IPS DF 6.9 (cell line): ENCODE results near the gene FGF12.
A peak's percentile ranks its signal among the peaks of the same experiment; 100 is the strongest.

Source experiments
- DNase-seq: peaks from one replicate; pipeline ENCODE4 v3.0.0-alpha.2; 2013; ENCODE audit warnings: low read depth, low spot score
- H3K27ac ChIP-seq: one replicate; pipeline ENCODE4 v1.5.1; 2013; ENCODE audit warnings: low read length, control low read depth
- H3K27me3 ChIP-seq: 2 replicates; pipeline ENCODE4 v1.6.1; 2013; ENCODE audit warnings: mild to moderate bottlenecking, low read length; ENCODE audit not compliant: control insufficient read depth, insufficient read depth
- H3K36me3 ChIP-seq: 2 replicates; pipeline ENCODE4 v1.6.1; 2013; ENCODE audit warnings: low read length; ENCODE audit not compliant: control insufficient read depth, insufficient read depth
- H3K4me1 ChIP-seq: 2 replicates; pipeline ENCODE4 v1.6.1; 2013; ENCODE audit warnings: low read length; ENCODE audit not compliant: control insufficient read depth, insufficient read depth
- H3K4me3 ChIP-seq: 2 replicates; pipeline ENCODE4 v1.5.1; 2013; ENCODE audit warnings: mild to moderate bottlenecking, low read length
- H3K9me3 ChIP-seq: 2 replicates; pipeline ENCODE4 v1.6.1; 2013; ENCODE audit warnings: low read length, inconsistent platforms; ENCODE audit not compliant: control insufficient read depth, insufficient read depth
- WGBS: extraction: QIAGEN DNeasy Blood & Tissue Kit; methylation state at CpG from one replicate; pipeline ENCODE4 v1.1.7; 2013; ENCODE audit warnings: mixed read lengths, missing lambda C conversion rate; ENCODE audit not compliant: insufficient read length, insufficient coverage; 5-methylcytosine and 5-hydroxymethylcytosine counted together

The FGF12 gene

DNA sequence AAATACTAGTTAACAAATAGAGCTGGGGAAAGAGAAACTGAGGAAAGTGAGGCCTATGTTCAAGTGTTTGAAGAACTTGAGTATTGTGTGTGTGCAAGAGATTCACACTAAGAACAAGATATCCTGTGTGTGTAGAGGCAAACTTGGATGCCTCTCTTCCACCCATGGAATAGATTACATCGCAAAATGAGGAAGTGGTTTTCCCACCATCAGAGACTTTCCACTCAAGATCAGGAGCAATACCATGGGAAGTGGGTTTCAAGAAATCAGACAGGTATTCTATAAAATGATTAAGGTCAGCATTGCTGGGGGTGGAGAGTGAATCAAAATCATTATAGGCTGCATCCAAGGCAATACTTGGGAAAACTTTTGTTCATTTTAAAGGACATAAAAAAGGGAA is 308.0 kb downstream of the FGF12 start:
- WGBS, result no CpG with 5 or more reads among the region's 1 CpG
- H3K4me1 ChIP-seq, result peaks cover 1% of the 10 kb centered on the region; the same call in 1 of the 2 replicates
- no peaks in the 10 kb centered on the region for H3K27me3 ChIP-seq
- H3K9me3 ChIP-seq, result no peaks in the 10 kb centered on the region
- H3K4me3 ChIP-seq, result no peak overlapping the region
- H3K36me3 ChIP-seq, result no peaks in the 10 kb centered on the region
- no peak for DNase-seq
- no peak overlapping the region for H3K27ac ChIP-seq

DNA sequence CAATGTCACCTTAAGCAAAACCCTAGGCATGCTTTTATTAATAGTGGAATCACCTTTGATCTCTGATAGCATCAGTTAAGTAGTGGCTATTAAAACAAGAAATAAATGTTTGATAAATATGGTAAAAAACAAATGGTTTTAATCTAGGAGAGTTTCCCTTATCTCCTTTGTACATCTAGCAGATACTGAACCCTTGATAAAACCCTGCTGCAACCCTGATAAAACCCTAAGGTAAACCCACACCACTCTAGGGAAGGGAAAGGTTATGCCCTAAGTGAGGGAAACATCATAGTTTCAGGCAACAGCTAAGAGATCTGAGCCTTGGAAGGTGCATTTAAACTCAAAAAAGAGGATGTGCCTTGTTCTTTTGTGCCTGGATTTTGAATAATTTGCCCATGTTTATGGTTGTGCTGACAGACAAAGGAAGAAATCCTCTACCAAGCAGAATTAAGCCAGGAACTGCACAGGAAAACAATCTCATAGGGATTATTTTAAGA is 309.7 kb downstream of the FGF12 start:
- Histone ChIP-seq H3K27me3 (no peaks in the 10 kb centered on the region), H3K27ac (no peak overlapping the region), H3K4me1 (peaks cover 1% of the 10 kb centered on the region; the same call in 1 of the 2 replicates), H3K36me3 (no peaks in the 10 kb centered on the region), H3K4me3 (no peak overlapping the region), H3K9me3 (no peaks in the 10 kb centered on the region)
- DNase-seq, result no peak

DNA sequence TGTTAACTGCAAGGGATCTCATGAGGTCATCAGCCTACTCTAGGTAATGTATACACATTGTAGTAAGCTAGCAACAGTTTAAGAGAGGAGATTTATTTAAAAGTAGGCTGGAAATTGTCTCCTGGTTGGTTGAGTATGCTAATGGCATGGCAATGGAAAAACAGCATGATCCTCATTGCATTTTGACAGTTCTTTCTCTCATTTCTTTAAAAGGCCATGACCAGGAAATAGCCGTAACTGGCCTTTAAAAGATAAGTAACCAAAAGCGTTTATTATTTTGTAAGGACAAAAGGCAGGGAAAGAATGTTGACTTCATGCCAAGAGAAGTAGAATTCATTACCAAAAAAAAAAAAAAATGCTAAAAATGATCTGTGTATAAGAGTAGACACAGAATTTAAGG is 310.3 kb downstream of the FGF12 start:
- H3K27me3 ChIP-seq, result no peaks in the 10 kb centered on the region
- DNase-seq, result no peak
- no peak overlapping the region for H3K27ac ChIP-seq
- H3K4me3 ChIP-seq, result no peak overlapping the region
- H3K4me1 ChIP-seq, result peaks cover 1% of the 10 kb centered on the region; the same call in 1 of the 2 replicates
- H3K9me3 ChIP-seq, result no peaks in the 10 kb centered on the region
- WGBS, result no CpG with 5 or more reads among the region's 2 CpGs
- no peaks in the 10 kb centered on the region for H3K36me3 ChIP-seq

DNA sequence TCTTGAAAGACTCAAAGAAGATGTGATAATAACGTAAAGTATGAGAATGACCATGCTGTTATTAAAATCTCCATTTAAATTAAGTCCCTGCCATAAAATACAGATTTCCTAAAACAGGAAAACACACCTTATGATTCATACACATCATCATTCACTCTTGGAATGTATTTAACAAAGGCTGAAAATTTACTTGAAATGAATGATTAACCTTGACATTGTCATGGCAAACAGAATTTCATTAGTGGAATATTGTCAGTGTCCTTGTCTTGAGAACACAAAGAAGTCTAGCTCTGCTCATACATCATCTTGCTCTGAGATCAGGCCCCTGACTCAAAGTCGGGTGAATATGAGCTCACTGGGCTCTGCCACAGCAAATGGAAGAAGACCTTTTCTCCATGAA is 313.9 kb downstream of the FGF12 start:
- H3K4me1 ChIP-seq, result peaks cover 3% of the 10 kb centered on the region; the same call in 1 of the 2 replicates
- DNase-seq, result no peak
- peaks cover 6% of the 10 kb centered on the region; the same call in 1 of the 2 replicates for H3K27me3 ChIP-seq
- no CpG with 5 or more reads among the region's 2 CpGs for WGBS
- no peaks in the 10 kb centered on the region for H3K9me3 ChIP-seq
- H3K36me3 ChIP-seq, result no peaks in the 10 kb centered on the region
- no peak overlapping the region for H3K4me3 ChIP-seq
- no peak overlapping the region for H3K27ac ChIP-seq

DNA sequence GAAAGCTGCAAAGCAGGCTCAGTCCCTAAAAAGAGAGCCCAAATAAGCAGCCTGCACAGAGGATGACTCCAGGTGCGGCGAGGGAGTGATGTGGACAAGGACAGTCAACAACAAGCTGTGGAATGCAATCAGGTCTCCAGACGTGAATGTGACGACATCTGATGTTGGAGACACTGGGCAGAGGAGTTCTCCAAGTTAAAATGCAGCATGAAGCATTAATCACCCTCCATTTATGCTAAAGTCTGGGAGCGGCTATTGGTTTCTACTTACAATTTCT is 316.7 kb downstream of the FGF12 start:
- Histone ChIP-seq H3K27me3 (peaks cover 15% of the 10 kb centered on the region; the same call in 1 of the 2 replicates), H3K4me3 (no peak overlapping the region; the same call in 1 of the 2 replicates), H3K4me1 (peaks cover 2% of the 10 kb centered on the region; the same call in 1 of the 2 replicates), H3K36me3 (no peaks in the 10 kb centered on the region), H3K9me3 (no peaks in the 10 kb centered on the region), H3K27ac (no peak overlapping the region)
- WGBS, result no CpG with 5 or more reads among the region's 5 CpGs
- DNase-seq, result no peak

DNA sequence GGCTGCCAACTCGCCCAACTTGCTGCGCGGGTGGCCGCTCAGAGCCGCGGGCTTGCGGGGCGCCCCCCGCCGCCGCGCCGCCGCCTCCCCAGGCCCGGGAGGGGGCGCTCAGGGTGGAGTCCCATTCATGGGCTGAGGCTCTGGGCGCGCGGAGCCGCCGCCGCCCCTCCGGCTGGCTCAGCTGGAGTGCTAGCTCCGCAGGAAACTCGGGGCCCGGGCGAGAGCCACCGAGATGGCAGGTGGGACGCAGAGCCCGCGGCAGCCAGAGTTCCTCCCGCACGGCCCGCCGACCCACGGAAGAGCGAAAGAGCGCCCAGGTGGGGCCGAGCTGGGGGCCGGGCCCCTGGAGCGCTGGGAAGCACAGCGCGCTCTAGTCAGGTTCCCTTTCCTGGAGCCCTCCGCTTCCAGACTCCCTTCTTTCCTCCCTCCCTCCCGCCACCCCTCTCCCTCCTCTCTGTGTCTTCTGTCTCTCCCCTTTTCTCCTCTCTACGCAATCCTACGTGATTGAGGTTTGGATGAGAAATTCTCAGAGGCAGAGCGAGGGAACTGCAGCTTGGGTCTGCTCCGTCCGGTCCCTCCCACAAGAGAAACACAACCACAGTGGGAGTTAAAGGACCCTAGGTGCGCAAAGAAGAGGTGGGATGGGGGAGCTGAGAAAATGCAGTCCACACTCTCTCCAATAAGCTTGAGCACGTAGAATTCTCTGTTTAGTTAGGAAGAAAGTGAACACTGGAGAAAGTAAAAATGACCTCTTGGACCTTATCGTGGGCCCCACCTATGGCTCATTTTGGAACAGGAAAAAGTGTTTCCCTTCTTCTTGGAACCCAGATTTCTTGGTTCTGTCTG is 317.3 kb downstream of the FGF12 start:
- Histone ChIP-seq H3K27ac (no peak overlapping the region), H3K27me3 (peaks cover 15% of the 10 kb centered on the region; the same call in 1 of the 2 replicates), H3K4me1 (peaks cover 2% of the 10 kb centered on the region; the same call in 1 of the 2 replicates), H3K9me3 (no peaks in the 10 kb centered on the region), H3K4me3 (peak overlapping the region; percentile 97), H3K36me3 (no peaks in the 10 kb centered on the region)
- DNase-seq, result no peak
- WGBS, result no CpG with 5 or more reads among the region's 53 CpGs

DNA sequence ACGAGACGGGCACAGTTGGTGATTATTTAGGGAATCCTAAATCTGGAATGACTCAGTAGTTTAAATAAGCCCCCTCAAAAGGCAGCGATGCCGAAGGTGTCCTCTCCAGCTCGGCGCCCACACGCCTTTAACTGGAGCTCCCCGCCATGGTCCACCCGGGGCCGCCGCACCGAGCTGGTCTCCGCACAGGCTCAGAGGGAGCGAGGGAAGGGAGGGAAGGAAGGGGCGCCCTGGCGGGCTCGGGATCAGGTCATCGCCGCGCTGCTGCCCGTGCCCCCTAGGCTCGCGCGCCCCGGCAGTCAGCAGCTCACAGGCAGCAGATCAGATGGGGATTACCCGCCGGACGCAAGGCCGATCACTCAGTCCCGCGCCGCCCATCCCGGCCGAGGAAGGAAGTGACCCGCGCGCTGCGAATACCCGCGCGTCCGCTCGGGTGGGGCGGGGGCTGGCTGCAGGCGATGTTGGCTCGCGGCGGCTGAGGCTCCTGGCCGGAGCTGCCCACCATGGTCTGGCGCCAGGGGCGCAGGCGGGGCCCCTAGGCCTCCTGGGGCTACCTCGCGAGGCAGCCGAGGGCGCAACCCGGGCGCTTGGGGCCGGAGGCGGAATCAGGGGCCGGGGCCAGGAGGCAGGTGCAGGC is 318.0 kb downstream of the FGF12 start:
- Histone ChIP-seq H3K27ac (no peak overlapping the region), H3K27me3 (peaks cover 15% of the 10 kb centered on the region; the same call in 1 of the 2 replicates), H3K4me1 (peaks cover 2% of the 10 kb centered on the region; the same call in 1 of the 2 replicates), H3K9me3 (no peaks in the 10 kb centered on the region), H3K36me3 (no peaks in the 10 kb centered on the region), H3K4me3 (peak overlapping the region; percentile 97)
- DNase-seq, result no peak
- WGBS, result no CpG with 5 or more reads among the region's 61 CpGs

DNA sequence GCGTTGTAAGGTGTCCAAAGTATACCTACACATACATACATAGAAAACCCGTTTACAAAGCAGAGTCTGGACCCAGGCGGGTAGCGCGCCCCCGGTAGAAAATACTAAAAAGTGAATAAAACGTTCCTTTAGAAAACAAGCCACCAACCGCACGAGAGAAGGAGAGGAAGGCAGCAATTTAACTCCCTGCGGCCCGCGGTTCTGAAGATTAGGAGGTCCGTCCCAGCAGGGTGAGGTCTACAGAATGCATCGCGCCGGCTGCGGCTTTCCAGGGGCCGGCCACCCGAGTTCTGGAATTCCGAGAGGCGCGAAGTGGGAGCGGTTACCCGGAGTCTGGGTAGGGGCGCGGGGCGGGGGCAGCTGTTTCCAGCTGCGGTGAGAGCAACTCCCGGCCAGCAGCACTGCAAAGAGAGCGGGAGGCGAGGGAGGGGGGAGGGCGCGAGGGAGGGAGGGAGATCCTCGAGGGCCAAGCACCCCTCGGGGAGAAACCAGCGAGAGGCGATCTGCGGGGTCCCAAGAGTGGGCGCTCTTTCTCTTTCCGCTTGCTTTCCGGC is 318.6 kb downstream of the FGF12 start:
- Histone ChIP-seq H3K36me3 (no peaks in the 10 kb centered on the region), H3K4me1 (peaks cover 2% of the 10 kb centered on the region; the same call in 1 of the 2 replicates), H3K27me3 (peaks cover 15% of the 10 kb centered on the region; the same call in 1 of the 2 replicates), H3K4me3 (peak overlapping the region; percentile 97; the same call in 1 of the 2 replicates), H3K9me3 (no peaks in the 10 kb centered on the region), H3K27ac (no peak overlapping the region)
- WGBS, result no CpG with 5 or more reads among the region's 41 CpGs
- no peak for DNase-seq

DNA sequence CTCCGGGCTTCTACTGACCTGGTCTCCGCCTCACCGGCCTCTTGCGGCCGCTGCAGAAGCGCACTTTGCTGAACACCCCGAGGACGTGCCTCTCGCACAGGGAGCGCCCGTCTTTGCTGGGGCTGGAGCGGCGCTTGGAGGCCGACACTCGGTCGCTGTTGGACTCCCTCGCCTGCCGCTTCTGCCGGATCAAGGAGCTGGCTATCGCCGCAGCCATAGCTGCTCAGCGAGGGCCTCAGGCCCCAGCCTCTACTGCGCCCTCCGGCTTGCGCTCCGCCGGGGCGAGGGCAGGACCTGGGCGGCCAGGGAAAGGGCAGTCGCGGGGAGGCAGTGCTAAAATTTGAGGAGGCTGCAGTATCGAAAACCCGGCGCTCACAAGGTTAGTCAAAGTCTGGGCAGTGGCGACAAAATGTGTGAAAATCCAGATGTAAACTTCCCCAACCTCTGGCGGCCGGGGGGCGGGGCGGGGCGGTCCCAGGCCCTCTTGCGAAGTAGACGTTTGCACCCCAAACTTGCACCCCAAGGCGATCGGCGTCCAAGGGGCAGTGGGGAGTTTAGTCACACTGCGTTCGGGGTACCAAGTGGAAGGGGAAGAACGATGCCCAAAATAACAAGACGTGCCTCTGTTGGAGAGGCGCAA is 319.2 kb downstream of the FGF12 start:
- H3K4me3 ChIP-seq, result peak overlapping the region; percentile 97; the same call in 1 of the 2 replicates
- no peak overlapping the region for H3K27ac ChIP-seq
- H3K36me3 ChIP-seq, result no peaks in the 10 kb centered on the region
- DNase-seq, result no peak
- no CpG with 5 or more reads among the region's 50 CpGs for WGBS
- no peaks in the 10 kb centered on the region for H3K9me3 ChIP-seq
- peaks cover 2% of the 10 kb centered on the region; the same call in 1 of the 2 replicates for H3K4me1 ChIP-seq
- H3K27me3 ChIP-seq, result peaks cover 15% of the 10 kb centered on the region; the same call in 1 of the 2 replicates

DNA sequence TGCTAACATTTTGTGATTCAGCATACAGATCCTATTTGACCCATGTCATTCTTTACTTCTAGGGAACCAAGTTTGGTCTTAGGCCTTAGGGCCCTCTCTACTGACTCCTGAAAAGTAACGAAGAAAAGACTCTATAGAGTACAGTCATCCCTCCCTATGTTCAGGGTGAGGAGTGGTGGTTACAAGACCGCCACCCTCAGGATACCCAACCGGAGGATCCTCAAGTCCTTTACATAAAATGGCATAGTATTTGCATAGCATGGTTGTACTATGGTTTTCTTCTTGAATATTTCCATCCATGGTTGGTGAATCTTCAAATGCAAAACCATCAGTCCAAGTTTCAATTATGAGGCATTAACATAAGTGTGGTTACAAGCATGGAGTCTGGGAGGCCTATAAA is 327.6 kb downstream of the FGF12 start:
- no CpG with 5 or more reads among the region's 3 CpGs for WGBS

More for the DNA sequence above, 327.6 kb downstream of the FGF12 start:
- no peaks in the 10 kb centered on the region for H3K36me3 ChIP-seq
- H3K27ac ChIP-seq, result no peak overlapping the region
- DNase-seq, result no peak
- H3K9me3 ChIP-seq, result no peaks in the 10 kb centered on the region
- H3K27me3 ChIP-seq, result no peaks in the 10 kb centered on the region
- H3K4me3 ChIP-seq, result no peak overlapping the region
- H3K4me1 ChIP-seq, result no peaks in the 10 kb centered on the region; the same call in 1 of the 2 replicates
